Measurements from ENCODE around the gene SLCO3A1.

SLCO3A1 gene

DNA sequence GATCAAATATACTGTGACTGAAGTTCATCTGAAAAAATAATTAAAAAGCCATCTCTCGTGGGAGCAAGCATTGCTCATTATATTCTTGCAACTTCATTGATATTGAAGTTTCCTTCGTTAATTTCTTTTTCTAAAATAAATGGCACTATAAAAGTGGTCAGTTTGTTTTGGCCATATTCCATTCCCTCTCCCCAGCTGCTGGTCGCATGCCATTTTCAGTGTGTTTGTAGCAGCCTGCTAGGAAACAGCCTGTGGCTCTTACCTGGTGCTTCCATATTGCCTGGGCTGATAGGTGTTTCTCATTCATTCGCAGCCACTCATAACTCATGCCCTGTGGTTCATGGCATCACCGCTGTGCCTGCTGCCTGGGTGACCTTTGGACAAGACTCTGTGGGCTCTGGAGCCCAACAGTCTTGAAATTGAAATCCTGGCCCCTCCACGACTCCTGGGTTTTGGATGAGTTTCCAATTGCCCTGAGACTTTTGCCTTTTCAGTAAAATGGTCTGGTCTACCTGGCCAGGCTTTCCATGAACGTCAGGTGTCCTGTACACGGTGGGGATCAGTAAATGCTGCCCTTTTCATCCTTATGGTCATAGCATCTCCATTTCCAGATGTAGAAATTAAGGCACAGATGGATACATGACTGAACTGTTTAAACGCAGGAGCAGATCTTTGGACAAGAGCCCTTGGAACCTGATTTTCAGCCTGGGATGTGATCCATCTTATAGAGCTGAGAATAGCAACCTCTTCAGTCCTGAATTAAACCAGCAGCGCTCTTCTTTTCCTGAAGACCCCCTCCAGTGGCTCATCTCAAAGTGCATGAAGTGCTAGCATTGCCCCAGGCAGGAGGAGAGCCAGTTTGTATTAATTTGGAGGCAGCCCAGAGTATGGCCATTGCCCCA lies 69.4 kb downstream of the SLCO3A1 start:
- Histone ChIP-seq H3K36me3 (ENCODE audit: control insufficient read depth, insufficient read depth, low read length) (no peaks in the 10 kb centered on the region), H3K27ac (ENCODE audit: low read depth, low read length) (no peak overlapping the region), H3K9ac (ENCODE audit: low read length) (no peak overlapping the region), H3K27me3 (ENCODE audit: control insufficient read depth, insufficient read depth, low read length) (no peaks in the 10 kb centered on the region), H3K4me1 (ENCODE audit: control insufficient read depth, insufficient read depth, low read length) (no peaks in the 10 kb centered on the region), H3K4me3 (ENCODE audit: low read length) (no peak overlapping the region)

DNA sequence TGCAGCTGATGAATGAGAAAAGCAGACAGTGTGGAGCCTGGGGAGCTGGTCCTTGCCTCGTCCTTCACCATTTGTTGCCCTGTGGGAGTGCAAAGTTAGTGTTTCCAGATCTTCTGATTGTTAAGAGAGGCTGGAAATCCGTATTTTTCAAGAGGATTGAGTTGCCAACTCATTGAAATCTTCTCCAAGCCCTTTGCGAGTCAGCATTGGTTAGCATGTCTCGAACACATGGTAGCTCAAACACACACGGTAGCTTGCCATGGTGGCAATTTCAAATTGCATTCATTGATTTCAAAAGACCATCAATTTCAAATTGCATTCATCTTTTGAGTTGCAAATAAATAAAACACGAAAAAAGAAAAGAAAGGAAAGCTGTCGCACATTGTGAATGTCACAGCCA lies 70.7 kb downstream of the SLCO3A1 start:
- H3K4me1 ChIP-seq (ENCODE audit: control insufficient read depth, insufficient read depth, low read length) = no peaks in the 10 kb centered on the region
- no peak overlapping the region for H3K27ac ChIP-seq (ENCODE audit: low read depth, low read length)
- H3K27me3 ChIP-seq (ENCODE audit: control insufficient read depth, insufficient read depth, low read length) = no peaks in the 10 kb centered on the region
- H3K4me3 ChIP-seq (ENCODE audit: low read length) = no peak overlapping the region
- no peak overlapping the region for H3K9ac ChIP-seq (ENCODE audit: low read length)
- no peaks in the 10 kb centered on the region for H3K36me3 ChIP-seq (ENCODE audit: control insufficient read depth, insufficient read depth, low read length)

DNA sequence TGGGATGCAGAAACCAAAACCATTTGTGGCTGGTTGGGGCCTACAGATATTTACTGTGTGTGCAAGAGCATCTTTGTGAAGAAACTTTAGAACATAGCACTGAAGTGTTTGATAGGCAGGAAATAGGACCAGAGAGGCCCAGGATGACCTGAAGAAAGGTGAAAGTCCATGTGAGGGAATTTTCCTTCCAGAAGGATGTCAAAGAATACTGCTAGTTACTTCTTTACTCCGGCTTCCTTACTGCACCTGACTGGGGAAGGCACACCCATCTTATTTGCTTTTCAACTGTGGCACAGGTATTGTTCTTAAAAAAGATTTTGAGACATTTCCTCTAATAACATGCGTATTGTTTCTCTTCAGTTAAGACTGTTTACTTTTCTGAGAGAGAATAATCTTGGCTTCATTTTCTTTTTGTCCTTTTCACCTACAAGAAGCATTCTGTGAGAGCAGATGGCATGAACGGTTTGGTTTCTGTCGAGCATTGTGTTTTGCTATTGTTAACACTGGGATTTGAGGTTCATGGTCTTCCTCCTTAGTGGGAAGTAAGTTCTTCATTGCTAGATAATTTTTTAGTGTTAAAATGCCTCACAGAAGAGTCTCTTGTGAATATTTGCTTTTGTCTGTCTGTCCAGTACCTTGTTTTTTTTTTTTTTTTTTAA lies 71.5 kb downstream of the SLCO3A1 start:
- no peaks in the 10 kb centered on the region for H3K27me3 ChIP-seq (ENCODE audit: control insufficient read depth, insufficient read depth, low read length)
- H3K27ac ChIP-seq (ENCODE audit: low read depth, low read length) = no peak overlapping the region
- no peaks in the 10 kb centered on the region for H3K4me1 ChIP-seq (ENCODE audit: control insufficient read depth, insufficient read depth, low read length)
- no peak overlapping the region for H3K4me3 ChIP-seq (ENCODE audit: low read length)
- H3K36me3 ChIP-seq (ENCODE audit: control insufficient read depth, insufficient read depth, low read length) = no peaks in the 10 kb centered on the region
- H3K9ac ChIP-seq (ENCODE audit: low read length) = no peak overlapping the region

DNA sequence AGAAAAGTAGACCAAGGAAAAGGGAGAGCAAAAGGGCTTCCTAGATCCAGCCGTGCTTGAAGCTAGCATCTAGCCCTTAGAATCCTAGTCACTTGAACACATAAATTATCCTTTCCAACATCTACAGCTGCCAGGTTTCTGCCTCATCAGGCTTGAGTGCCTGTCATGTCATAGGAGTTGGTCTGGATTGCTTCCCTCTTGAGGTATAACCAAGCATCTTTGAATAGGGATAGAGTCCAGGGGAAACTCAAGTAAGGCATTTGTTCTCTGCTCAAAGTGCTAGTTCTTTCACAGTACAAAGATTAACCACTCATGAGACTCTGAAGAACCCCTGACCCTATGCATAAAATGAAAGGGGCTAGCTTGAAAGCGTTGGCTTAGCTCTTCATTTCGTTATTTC lies 72.3 kb downstream of the SLCO3A1 start:
- Histone ChIP-seq H3K4me1 (ENCODE audit: control insufficient read depth, insufficient read depth, low read length) (no peaks in the 10 kb centered on the region), H3K4me3 (ENCODE audit: low read length) (no peak overlapping the region), H3K36me3 (ENCODE audit: control insufficient read depth, insufficient read depth, low read length) (no peaks in the 10 kb centered on the region), H3K27me3 (ENCODE audit: control insufficient read depth, insufficient read depth, low read length) (no peaks in the 10 kb centered on the region), H3K9ac (ENCODE audit: low read length) (no peak overlapping the region), H3K27ac (ENCODE audit: low read depth, low read length) (no peak overlapping the region)

DNA sequence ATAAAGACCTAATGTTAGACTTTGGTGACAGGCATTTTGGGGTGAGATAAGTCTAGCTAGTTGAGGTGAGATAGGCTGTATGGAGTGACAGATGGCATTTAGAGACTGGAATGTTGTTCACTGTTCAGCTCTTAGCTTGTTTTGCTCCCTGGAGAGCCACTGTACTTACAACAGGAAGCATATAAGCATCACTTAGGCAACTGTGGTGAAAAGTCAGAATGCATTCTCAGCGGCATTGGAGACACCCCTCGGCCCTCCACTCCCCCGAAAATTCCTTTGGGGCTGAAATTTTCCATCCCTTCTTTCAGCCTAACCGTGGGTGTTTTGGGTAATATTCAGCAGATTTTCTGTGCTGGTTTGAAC lies 73.4 kb downstream of the SLCO3A1 start:
- H3K4me1 ChIP-seq (ENCODE audit: control insufficient read depth, insufficient read depth, low read length) = no peaks in the 10 kb centered on the region
- no peaks in the 10 kb centered on the region for H3K27me3 ChIP-seq (ENCODE audit: control insufficient read depth, insufficient read depth, low read length)
- H3K36me3 ChIP-seq (ENCODE audit: control insufficient read depth, insufficient read depth, low read length) = no peaks in the 10 kb centered on the region
- H3K27ac ChIP-seq (ENCODE audit: low read depth, low read length) = no peak overlapping the region
- no peak overlapping the region for H3K4me3 ChIP-seq (ENCODE audit: low read length)
- H3K9ac ChIP-seq (ENCODE audit: low read length) = no peak overlapping the region

DNA sequence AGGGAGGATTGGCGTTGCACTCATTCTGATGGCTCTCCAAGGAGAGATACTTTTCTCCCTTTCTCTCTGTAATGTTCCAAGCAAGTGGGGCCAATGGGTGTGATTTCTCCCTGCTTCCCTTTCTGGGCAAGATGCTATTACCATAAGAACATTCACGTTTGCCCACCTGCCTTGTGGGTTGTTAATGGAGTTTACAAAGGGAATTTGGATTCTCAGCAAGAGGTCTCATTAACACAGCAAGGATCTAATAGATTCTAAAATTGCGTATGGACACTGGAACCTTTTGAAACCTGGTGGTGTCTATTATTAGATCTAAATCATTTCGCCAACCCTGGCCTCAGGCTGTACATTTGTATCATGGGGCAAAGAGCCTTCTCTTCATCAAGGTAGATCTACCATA lies 74.1 kb downstream of the SLCO3A1 start:
- Histone ChIP-seq H3K9ac (ENCODE audit: low read length) (no peak overlapping the region), H3K36me3 (ENCODE audit: control insufficient read depth, insufficient read depth, low read length) (no peaks in the 10 kb centered on the region), H3K4me3 (ENCODE audit: low read length) (no peak overlapping the region), H3K4me1 (ENCODE audit: control insufficient read depth, insufficient read depth, low read length) (no peaks in the 10 kb centered on the region), H3K27me3 (ENCODE audit: control insufficient read depth, insufficient read depth, low read length) (no peaks in the 10 kb centered on the region), H3K27ac (ENCODE audit: low read depth, low read length) (no peak overlapping the region)

DNA sequence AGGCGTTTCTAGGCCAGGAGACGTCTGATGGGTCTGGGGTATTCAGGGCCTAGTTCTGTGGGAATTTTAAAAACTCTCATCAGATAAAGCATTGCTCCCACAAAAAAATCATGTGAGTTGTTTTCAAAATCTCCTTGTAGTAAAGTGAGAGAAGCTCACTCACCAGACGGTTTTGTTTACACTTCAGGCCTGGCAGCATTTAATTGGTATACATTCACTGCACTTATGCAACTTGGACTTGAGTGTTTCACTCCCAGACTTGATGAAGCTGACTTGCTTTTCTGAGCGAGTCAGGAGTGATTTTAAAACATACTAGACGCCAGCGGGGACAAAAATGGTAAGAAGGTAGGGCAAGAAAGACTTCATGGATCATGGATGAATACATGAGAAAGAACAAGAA lies 75.2 kb downstream of the SLCO3A1 start:
- Histone ChIP-seq H3K27ac (ENCODE audit: low read depth, low read length) (no peak overlapping the region), H3K9ac (ENCODE audit: low read length) (no peak overlapping the region), H3K36me3 (ENCODE audit: control insufficient read depth, insufficient read depth, low read length) (no peaks in the 10 kb centered on the region), H3K4me3 (ENCODE audit: low read length) (no peak overlapping the region), H3K4me1 (ENCODE audit: control insufficient read depth, insufficient read depth, low read length) (no peaks in the 10 kb centered on the region), H3K27me3 (ENCODE audit: control insufficient read depth, insufficient read depth, low read length) (no peaks in the 10 kb centered on the region)

DNA sequence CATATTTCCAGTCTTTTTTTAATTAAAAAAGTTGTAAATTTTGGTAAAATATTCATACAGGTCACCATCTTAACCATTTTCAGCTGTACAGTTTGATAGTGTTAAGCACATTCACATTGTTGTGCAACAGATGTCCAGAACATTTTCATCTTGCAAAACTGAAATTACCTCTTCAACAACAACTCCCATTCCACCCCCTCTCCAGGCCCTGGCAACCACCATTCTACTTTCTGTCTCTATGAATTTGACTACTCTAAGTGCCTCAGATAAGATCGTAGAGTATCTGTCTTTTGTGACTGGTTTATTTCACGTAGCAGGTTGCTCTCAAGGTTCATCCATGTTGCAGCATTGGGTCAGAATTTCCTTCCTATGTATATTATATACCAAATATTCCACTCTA lies 76.0 kb downstream of the SLCO3A1 start:
- H3K27me3 ChIP-seq (ENCODE audit: control insufficient read depth, insufficient read depth, low read length) = no peaks in the 10 kb centered on the region
- no peaks in the 10 kb centered on the region for H3K36me3 ChIP-seq (ENCODE audit: control insufficient read depth, insufficient read depth, low read length)
- no peaks in the 10 kb centered on the region for H3K4me1 ChIP-seq (ENCODE audit: control insufficient read depth, insufficient read depth, low read length)
- H3K9ac ChIP-seq (ENCODE audit: low read length) = no peak overlapping the region
- no peak overlapping the region for H3K4me3 ChIP-seq (ENCODE audit: low read length)
- no peak overlapping the region for H3K27ac ChIP-seq (ENCODE audit: low read depth, low read length)

DNA sequence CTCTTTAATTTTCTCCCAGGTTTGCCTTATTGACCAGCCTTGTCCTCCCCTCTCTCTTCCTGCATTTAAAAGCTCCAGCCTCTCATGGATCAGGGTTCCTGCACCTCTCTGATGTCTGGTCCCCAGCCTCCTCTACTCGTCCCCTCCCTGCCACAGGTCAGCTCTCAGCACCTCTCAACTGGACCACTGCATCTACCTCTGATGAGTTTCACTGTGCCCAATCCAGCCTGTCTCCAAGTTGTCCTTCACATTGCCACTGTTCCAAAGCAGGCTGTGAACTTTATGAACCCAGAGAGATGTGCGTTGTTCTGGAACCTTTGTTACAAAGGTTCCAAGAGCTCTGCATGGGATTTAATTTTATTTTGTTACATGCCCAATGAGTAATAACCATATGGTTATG lies 76.6 kb downstream of the SLCO3A1 start:
- H3K36me3 ChIP-seq (ENCODE audit: control insufficient read depth, insufficient read depth, low read length) = no peaks in the 10 kb centered on the region
- no peak overlapping the region for H3K9ac ChIP-seq (ENCODE audit: low read length)
- no peak overlapping the region for H3K4me3 ChIP-seq (ENCODE audit: low read length)
- no peaks in the 10 kb centered on the region for H3K27me3 ChIP-seq (ENCODE audit: control insufficient read depth, insufficient read depth, low read length)
- no peaks in the 10 kb centered on the region for H3K4me1 ChIP-seq (ENCODE audit: control insufficient read depth, insufficient read depth, low read length)
- no peak overlapping the region for H3K27ac ChIP-seq (ENCODE audit: low read depth, low read length)

DNA sequence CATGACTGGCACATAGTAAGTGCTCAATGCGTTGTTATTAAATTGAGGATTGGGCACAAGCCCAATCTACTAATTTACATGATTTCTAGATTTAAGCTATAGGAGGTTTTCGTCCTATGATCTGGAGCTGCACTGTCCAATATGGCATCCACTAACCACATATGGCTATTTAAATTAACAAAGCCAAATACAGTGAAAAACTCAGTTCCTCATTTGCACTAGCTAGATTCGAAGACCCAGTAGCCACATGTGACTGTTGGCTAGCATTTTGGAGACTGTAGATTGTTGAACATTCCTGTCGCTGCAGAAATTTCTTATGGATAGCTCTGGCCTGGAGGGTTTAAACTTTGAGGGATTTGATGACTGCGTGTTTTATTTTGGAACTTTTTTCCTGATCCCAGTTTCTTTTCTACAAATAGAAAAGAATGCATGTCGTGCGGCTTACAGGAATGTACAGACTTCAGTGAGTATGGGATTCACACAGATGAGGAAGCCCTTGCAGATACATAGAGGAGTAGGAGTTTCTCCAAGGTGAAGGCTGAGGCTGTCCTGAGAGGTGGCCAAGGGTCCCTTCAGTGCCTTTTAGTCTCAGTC lies 82.8 kb downstream of the SLCO3A1 start:
- H3K36me3 ChIP-seq (ENCODE audit: control insufficient read depth, insufficient read depth, low read length) = no peaks in the 10 kb centered on the region
- no peak overlapping the region for H3K27ac ChIP-seq (ENCODE audit: low read depth, low read length)
- no peak overlapping the region for H3K9ac ChIP-seq (ENCODE audit: low read length)
- H3K4me3 ChIP-seq (ENCODE audit: low read length) = no peak overlapping the region
- H3K27me3 ChIP-seq (ENCODE audit: control insufficient read depth, insufficient read depth, low read length) = no peaks in the 10 kb centered on the region
- H3K4me1 ChIP-seq (ENCODE audit: control insufficient read depth, insufficient read depth, low read length) = no peaks in the 10 kb centered on the region

DNA sequence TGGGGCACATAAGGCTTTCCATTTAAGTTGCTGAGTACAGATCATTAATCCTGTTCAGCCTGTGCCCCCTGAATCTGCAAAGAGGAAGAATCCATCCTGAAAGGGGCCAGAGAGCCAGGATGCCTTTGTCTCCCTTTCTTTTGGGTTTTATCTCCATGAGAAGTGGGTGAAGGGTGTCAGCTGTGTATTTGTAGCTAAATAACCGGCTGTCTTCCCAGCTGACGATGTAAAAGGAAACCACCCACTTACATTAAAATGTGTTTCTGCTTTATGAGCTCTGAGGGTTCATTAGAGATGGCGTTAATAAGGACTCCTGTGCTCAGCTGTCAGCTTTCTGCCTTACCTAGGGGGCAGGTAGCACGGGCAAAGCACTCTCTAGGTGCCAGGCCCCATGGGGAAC lies 83.4 kb downstream of the SLCO3A1 start:
- Histone ChIP-seq H3K9ac (ENCODE audit: low read length) (no peak overlapping the region), H3K27me3 (ENCODE audit: control insufficient read depth, insufficient read depth, low read length) (no peaks in the 10 kb centered on the region), H3K27ac (ENCODE audit: low read depth, low read length) (no peak overlapping the region), H3K4me3 (ENCODE audit: low read length) (no peak overlapping the region), H3K4me1 (ENCODE audit: control insufficient read depth, insufficient read depth, low read length) (no peaks in the 10 kb centered on the region), H3K36me3 (ENCODE audit: control insufficient read depth, insufficient read depth, low read length) (no peaks in the 10 kb centered on the region)

DNA sequence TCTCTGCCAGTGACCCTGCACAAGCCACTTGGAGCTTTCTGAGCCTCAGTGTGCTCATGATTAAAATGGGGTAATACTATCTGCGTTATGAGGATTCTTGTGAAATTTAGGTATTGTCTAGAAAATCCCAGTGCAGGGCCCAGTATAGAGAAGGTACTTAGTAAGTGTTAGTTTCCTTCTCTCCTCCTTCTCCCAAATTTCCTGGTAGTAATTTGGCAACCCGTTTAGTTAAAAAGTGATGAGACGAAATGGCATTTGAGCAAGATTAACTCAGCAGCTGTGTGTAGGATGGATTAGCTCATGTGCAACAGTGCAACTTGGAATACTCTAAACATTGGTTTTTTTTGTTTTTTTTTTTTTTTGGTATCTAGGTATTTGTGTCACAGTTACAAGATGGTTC lies 84.6 kb downstream of the SLCO3A1 start:
- no peak overlapping the region for H3K9ac ChIP-seq (ENCODE audit: low read length)
- no peak overlapping the region for H3K4me3 ChIP-seq (ENCODE audit: low read length)
- H3K27me3 ChIP-seq (ENCODE audit: control insufficient read depth, insufficient read depth, low read length) = no peaks in the 10 kb centered on the region
- no peaks in the 10 kb centered on the region for H3K36me3 ChIP-seq (ENCODE audit: control insufficient read depth, insufficient read depth, low read length)
- no peak overlapping the region for H3K27ac ChIP-seq (ENCODE audit: low read depth, low read length)
- no peaks in the 10 kb centered on the region for H3K4me1 ChIP-seq (ENCODE audit: control insufficient read depth, insufficient read depth, low read length)

All from rectal smooth muscle tissue (tissue), 1 donor.